ENCODE measurements around the gene CMTM2. TPM values are rescaled to one million over a fixed set of nuclear protein-coding genes. Genes with fewer than 3 reads are reported as not detected.
A peak's percentile ranks its signal among the peaks of the same experiment; 100 is the strongest.
"Not testable (repeated sequence)": the region's sequence is repeated elsewhere in the genome, so short reads cannot be mapped to it uniquely, and the experiment has no call there.

CMTM2 gene
- total RNA-seq, 8 experiments from 2014 or later, result 0.63 to 1.1 (median 0.90) TPM; not detected in 5

- H3K27ac ChIP-seq, result no peak overlapping the region
- H3K4me1 ChIP-seq (replicated peaks in 1 of 2), result peaks cover 0 to 14% of the 10 kb centered on the region in 2 donors
- H3K4me3 ChIP-seq, result no peak overlapping the region
- ATAC-seq (replicated peaks in 6 of 8), result peak in 3 of 8 experiments; percentile 37 to 76 (median 71)
- 20 to 100% (median 95%) methylated on average over 1 to 6 of the region's 10 CpGs; no CpG with 5 or more reads in 4 of the 10 experiments for WGBS, 10 experiments
- in situ Hi-C loops (cut with MboI; ENCODE audit: low pct_unique_long_range_greater_than_20kb in 2 of 9, low sequenced_read_pairs in 9 of 9, unreplicated experiment in 9 of 9), result loop anchor here in 1 of 9 experiments (25.0 kb wide), 1 partner anchor 244 kb away; no protein-coding TSS in a partner anchor
These were observed 39.5 kb downstream of the CMTM2 start for GRCh38 chr16:66618588-66619375.

- peaks cover 0 to 14% of the 10 kb centered on the region in 2 donors for H3K4me1 ChIP-seq (replicated peaks in 1 of 2)
- in situ Hi-C loops (cut with MboI; ENCODE audit: low pct_unique_long_range_greater_than_20kb in 2 of 9, low sequenced_read_pairs in 9 of 9, unreplicated experiment in 9 of 9), result loop anchor here in 1 of 9 experiments (25.0 kb wide), 1 partner anchor 243 kb away; no protein-coding TSS in a partner anchor
These were observed 40.5 kb downstream of the CMTM2 start for GRCh38 chr16:66619534-66620428.

GRCh38 chr16:66620429-66620795, 41.1 kb downstream of the CMTM2 start:
- in situ Hi-C loops (cut with MboI; ENCODE audit: low pct_unique_long_range_greater_than_20kb in 2 of 9, low sequenced_read_pairs in 9 of 9, unreplicated experiment in 9 of 9), result loop anchor here in 1 of 9 experiments (25.0 kb wide), 1 partner anchor 242 kb away; no protein-coding TSS in a partner anchor
- peak in 2 of 8 experiments; percentile 18 to 28 for ATAC-seq (replicated peaks in 6 of 8)
- 52 to 88% (median 70%) methylated on average over 2 to 7 of the region's 8 CpGs; no CpG with 5 or more reads in 3 of the 10 experiments for WGBS, 10 experiments
- H3K4me1 ChIP-seq (replicated peaks in 1 of 2), result peaks cover 0 to 14% of the 10 kb centered on the region in 2 donors
- H3K4me3 ChIP-seq, result no peak overlapping the region
- no peak overlapping the region for H3K27ac ChIP-seq

More at GRCh38 chr16:66619534-66620428, 40.5 kb downstream of the CMTM2 start:
- peak; percentile 32 to 81 (median 60) for ATAC-seq (replicated peaks in 6 of 8)
- no peak overlapping the region for H3K27ac ChIP-seq
- 9 to 100% (median 58%) methylated on average over 1 to 11 of the region's 12 CpGs; no CpG with 5 or more reads in 1 of the 10 experiments for WGBS, 10 experiments
- no peak overlapping the region for H3K4me3 ChIP-seq

GRCh38 chr16:66621973-66622372, 42.7 kb downstream of the CMTM2 start:
- 94 to 100% (median 100%) methylated on average over 1 to 5 of the region's 14 CpGs; no CpG with 5 or more reads in 5 of the 10 experiments for WGBS, 10 experiments
- no peak overlapping the region for H3K27ac ChIP-seq
- no peak overlapping the region for H3K4me3 ChIP-seq
- peaks cover 0 to 14% of the 10 kb centered on the region in 2 donors for H3K4me1 ChIP-seq (replicated peaks in 1 of 2)
- in situ Hi-C loops (cut with MboI; ENCODE audit: low pct_unique_long_range_greater_than_20kb in 2 of 9, low sequenced_read_pairs in 9 of 9, unreplicated experiment in 9 of 9), result loop anchor here in 1 of 9 experiments (25.0 kb wide), 1 partner anchor 240 kb away; no protein-coding TSS in a partner anchor
- no peak for ATAC-seq (replicated peaks in 6 of 8)

- peaks cover 0 to 14% of the 10 kb centered on the region in 2 donors for H3K4me1 ChIP-seq (replicated peaks in 1 of 2)
- in situ Hi-C loops (cut with MboI; ENCODE audit: low pct_unique_long_range_greater_than_20kb in 2 of 9, low sequenced_read_pairs in 9 of 9, unreplicated experiment in 9 of 9), result loop anchor here in 1 of 9 experiments (25.0 kb wide), 1 partner anchor 239 kb away; no protein-coding TSS in a partner anchor
- H3K4me3 ChIP-seq, result no peak overlapping the region
- ATAC-seq (replicated peaks in 6 of 8), result no peak
- 17 to 100% (median 77%) methylated on average over 1 to 2 of the region's 3 CpGs; no CpG with 5 or more reads in 2 of the 10 experiments for WGBS, 10 experiments
- H3K27ac ChIP-seq, result no peak overlapping the region
These were observed 43.6 kb downstream of the CMTM2 start for GRCh38 chr16:66622863-66623262.

- WGBS, 10 experiments, result 60 to 100% (median 92%) methylated on average over 1 to 3 of the region's 3 CpGs; no CpG with 5 or more reads in 3 of the 10 experiments
- Histone ChIP-seq H3K27ac (no peak overlapping the region), H3K4me1 (replicated peaks in 1 of 2) (peaks cover 0 to 14% of the 10 kb centered on the region in 2 donors), H3K4me3 (no peak overlapping the region)
- no peak for ATAC-seq (replicated peaks in 6 of 8)
- in situ Hi-C loops (cut with MboI; ENCODE audit: low pct_unique_long_range_greater_than_20kb in 2 of 9, low sequenced_read_pairs in 9 of 9, unreplicated experiment in 9 of 9), result loop anchor here in 1 of 9 experiments (25.0 kb wide), 1 partner anchor 239 kb away; no protein-coding TSS in a partner anchor
These were observed 44.5 kb downstream of the CMTM2 start for GRCh38 chr16:66623755-66624154.

- peak overlapping the region in 1 of 2 donors; percentile 18 for H3K27ac ChIP-seq
- in situ Hi-C loops (cut with MboI; ENCODE audit: low pct_unique_long_range_greater_than_20kb in 2 of 9, low sequenced_read_pairs in 9 of 9, unreplicated experiment in 9 of 9); H3K4me3 ChIP-seq; H3K4me1 ChIP-seq (replicated peaks in 1 of 2): not testable (repeated sequence)
- WGBS, 10 experiments, result 60 to 100% (median 95%) methylated on average over 1 to 11 of the region's 17 CpGs; no CpG with 5 or more reads in 1 of the 10 experiments
- ATAC-seq (replicated peaks in 6 of 8), result peak in 1 of 8 experiments; percentile 26
These were observed 48.5 kb downstream of the CMTM2 start for GRCh38 chr16:66627611-66628378.

GRCh38 chr16:66629856-66630255, 50.6 kb downstream of the CMTM2 start:
- no peak for ATAC-seq (replicated peaks in 6 of 8)
- 72 to 100% (median 86%) methylated on average over 1 to 4 of the region's 5 CpGs; no CpG with 5 or more reads in 4 of the 10 experiments for WGBS, 10 experiments
- Histone ChIP-seq H3K27ac (no peak overlapping the region), H3K4me3 (no peak overlapping the region), H3K4me1 (replicated peaks in 1 of 2) (no peaks in the 10 kb centered on the region)
- in situ Hi-C loops (cut with MboI; ENCODE audit: low pct_unique_long_range_greater_than_20kb in 2 of 9, low sequenced_read_pairs in 9 of 9, unreplicated experiment in 9 of 9), result no loop called here

GRCh38 chr16:66630561-66631260, 51.4 kb downstream of the CMTM2 start:
- H3K27ac ChIP-seq; H3K4me1 ChIP-seq (replicated peaks in 1 of 2); H3K4me3 ChIP-seq; ATAC-seq (replicated peaks in 6 of 8); in situ Hi-C loops (cut with MboI; ENCODE audit: low pct_unique_long_range_greater_than_20kb in 2 of 9, low sequenced_read_pairs in 9 of 9, unreplicated experiment in 9 of 9): not testable (repeated sequence)
- no CpG with 5 or more reads among the region's 49 CpGs for WGBS, 10 experiments

GRCh38 chr16:66631558-66631957, 52.3 kb downstream of the CMTM2 start:
- H3K4me1 ChIP-seq (replicated peaks in 1 of 2); H3K4me3 ChIP-seq; in situ Hi-C loops (cut with MboI; ENCODE audit: low pct_unique_long_range_greater_than_20kb in 2 of 9, low sequenced_read_pairs in 9 of 9, unreplicated experiment in 9 of 9); H3K27ac ChIP-seq: not testable (repeated sequence)
- WGBS, 10 experiments, result no CpG with 5 or more reads among the region's 4 CpGs
- ATAC-seq (replicated peaks in 6 of 8), result peak in 1 of 8 experiments; percentile 32

- in situ Hi-C loops (cut with MboI; ENCODE audit: low pct_unique_long_range_greater_than_20kb in 2 of 9, low sequenced_read_pairs in 9 of 9, unreplicated experiment in 9 of 9), result no loop called here
- whole genome bisulfite sequencing, 10 experiments, result 57 to 94% (median 81%) methylated on average over 1 to 4 of the region's 4 CpGs; no CpG with 5 or more reads in 2 of the 10 experiments
These were observed 55.4 kb downstream of the CMTM2 start for GRCh38 chr16:66634527-66635196.

More at GRCh38 chr16:66634527-66635196, 55.4 kb downstream of the CMTM2 start:
- no peak overlapping the region for H3K4me3 ChIP-seq
- no peaks in the 10 kb centered on the region for H3K4me1 ChIP-seq (replicated peaks in 1 of 2)
- ATAC-seq (replicated peaks in 6 of 8), result no peak
- H3K27ac ChIP-seq, result no peak overlapping the region
